Mucosa of rectum (tissue), 2 donors: Measurements from ENCODE around the gene S100A6.
A peak's percentile ranks its signal among the peaks of the same experiment; 100 is the strongest.

ENCODE experiments used
- H3K27ac ChIP-seq, 2 donors: one replicate each; pipeline ENCODE4 v1.7.0; 2013; ENCODE audit warnings: inconsistent platforms in 2 of 2, low read depth in 2 of 2, low read length in 2 of 2
- H3K27me3 ChIP-seq, 2 donors: one replicate each; pipeline ENCODE4 v1.7.0; 2013; ENCODE audit warnings: low read length in 2 of 2; ENCODE audit not compliant: control insufficient read depth in 2 of 2, insufficient read depth in 2 of 2
- H3K36me3 ChIP-seq, 2 donors: one replicate each; pipeline ENCODE4 v1.7.0; 2013; ENCODE audit warnings: low read length in 2 of 2; ENCODE audit not compliant: control insufficient read depth in 2 of 2, insufficient read depth in 2 of 2
- H3K4me1 ChIP-seq, 2 donors: one replicate each; pipeline ENCODE4 v1.7.0; 2013; ENCODE audit warnings: low read length in 2 of 2, mild to moderate bottlenecking in 1 of 2; ENCODE audit not compliant: control insufficient read depth in 2 of 2, insufficient read depth in 2 of 2
- H3K4me3 ChIP-seq, 2 donors: one replicate each; pipeline ENCODE4 v1.7.0; 2013; ENCODE audit warnings: low read length in 2 of 2
- H3K9ac ChIP-seq, 2 donors: one replicate each; pipeline ENCODE4 v1.7.0; 2013; ENCODE audit warnings: low read length in 2 of 2, low read depth in 1 of 2, mild to moderate bottlenecking in 1 of 2
- H3K9me3 ChIP-seq, 2 donors: one replicate each; pipeline ENCODE4 v1.7.0; 2013; ENCODE audit warnings: low read length in 2 of 2; ENCODE audit not compliant: control insufficient read depth in 2 of 2
- donor health status: healthy.
- donor health status: Normal muscosa, but diverticular disease.

Gene S100A6

DNA sequence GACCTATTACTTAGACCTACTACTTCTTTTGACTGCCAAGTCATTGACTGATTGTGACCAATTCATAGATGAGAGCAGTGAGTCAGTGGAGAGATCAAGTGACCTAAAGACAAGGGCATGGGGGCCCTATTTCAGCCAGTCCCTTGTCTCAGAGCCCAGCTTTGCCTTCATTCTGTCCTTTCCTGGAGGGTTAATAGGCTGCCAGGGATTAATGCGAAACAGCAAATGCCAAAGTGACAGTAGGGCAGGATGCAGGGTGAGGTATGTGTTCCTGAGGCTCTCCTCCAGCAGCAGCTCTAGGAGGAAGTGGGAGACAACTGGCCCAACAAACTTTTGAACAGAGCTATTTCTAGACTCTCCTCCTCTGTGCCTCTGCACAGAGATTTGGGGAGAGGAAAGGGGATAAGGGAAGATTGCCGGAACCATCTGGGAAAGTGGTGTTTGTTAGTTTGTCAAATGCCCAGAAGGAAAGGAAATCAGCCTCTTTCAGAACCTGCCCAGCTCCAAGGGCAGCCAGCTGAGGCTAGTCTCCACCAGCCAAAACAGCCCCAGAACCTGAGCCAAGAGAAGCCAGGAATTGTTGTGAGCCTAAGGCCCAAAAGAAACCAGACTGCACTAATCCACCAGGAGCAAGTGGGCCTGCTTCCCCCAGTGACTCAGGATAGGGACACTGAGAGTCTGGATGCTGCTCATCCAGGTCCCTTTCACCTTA, 18.2 kb upstream of the S100A6 start:
- Histone ChIP-seq H3K4me1 (peaks cover under 1 to 3% of the 10 kb centered on the region in 2 donors), H3K36me3 (no peaks in the 10 kb centered on the region), H3K4me3 (no peak overlapping the region), H3K9ac (no peak overlapping the region), H3K27ac (no peak overlapping the region), H3K9me3 (no peaks in the 10 kb centered on the region), H3K27me3 (no peaks in the 10 kb centered on the region)

DNA sequence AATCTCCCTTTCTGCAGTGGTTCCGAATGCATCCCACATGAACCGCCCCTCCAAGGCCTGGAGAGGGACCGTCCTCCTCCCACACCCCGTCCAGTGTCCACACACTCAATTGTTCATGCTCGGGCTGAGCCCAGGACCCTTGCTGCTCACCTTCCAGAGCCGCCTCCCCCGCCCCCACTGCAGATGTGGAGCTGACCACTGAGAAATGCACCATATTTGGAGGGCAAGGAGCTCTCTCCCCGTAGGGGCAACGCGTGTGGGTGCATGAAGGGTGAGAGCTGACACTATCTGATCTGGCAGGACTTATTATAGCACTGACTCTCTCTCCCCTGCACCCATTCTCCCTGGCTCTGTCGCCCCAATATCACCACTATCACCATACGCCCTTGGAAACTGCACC, 17.3 kb upstream of the S100A6 start:
- Histone ChIP-seq H3K9me3 (no peaks in the 10 kb centered on the region), H3K9ac (no peak overlapping the region), H3K4me3 (no peak overlapping the region), H3K4me1 (peaks cover 3 to 6% of the 10 kb centered on the region in 2 donors), H3K27me3 (no peaks in the 10 kb centered on the region), H3K36me3 (no peaks in the 10 kb centered on the region), H3K27ac (no peak overlapping the region)

DNA sequence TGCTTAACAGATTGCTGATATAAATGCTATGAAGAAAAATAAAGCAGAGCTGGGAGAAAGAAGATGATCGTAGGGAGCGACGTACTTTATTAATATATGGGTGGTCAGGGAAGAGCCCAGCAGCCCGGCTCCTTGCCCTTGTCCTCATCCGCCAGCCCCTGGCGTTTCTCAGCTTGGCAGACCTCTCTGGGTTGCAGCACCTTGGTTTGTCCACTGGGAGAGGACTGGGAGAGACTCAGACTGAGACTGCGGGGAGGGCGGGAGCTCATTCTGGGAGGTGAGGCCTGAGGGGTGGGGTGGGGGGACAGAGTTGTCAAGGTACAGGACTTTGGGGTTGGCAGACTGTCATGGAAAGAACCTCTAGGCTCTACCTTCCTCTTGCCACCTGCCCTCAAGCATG, 16.5 kb upstream of the S100A6 start:
- H3K27ac ChIP-seq, result no peak overlapping the region
- no peak overlapping the region for H3K9ac ChIP-seq
- no peaks in the 10 kb centered on the region for H3K36me3 ChIP-seq
- H3K9me3 ChIP-seq, result no peaks in the 10 kb centered on the region
- no peaks in the 10 kb centered on the region for H3K27me3 ChIP-seq
- H3K4me3 ChIP-seq, result no peak overlapping the region
- H3K4me1 ChIP-seq, result peaks cover 6 to 7% of the 10 kb centered on the region in 2 donors

DNA sequence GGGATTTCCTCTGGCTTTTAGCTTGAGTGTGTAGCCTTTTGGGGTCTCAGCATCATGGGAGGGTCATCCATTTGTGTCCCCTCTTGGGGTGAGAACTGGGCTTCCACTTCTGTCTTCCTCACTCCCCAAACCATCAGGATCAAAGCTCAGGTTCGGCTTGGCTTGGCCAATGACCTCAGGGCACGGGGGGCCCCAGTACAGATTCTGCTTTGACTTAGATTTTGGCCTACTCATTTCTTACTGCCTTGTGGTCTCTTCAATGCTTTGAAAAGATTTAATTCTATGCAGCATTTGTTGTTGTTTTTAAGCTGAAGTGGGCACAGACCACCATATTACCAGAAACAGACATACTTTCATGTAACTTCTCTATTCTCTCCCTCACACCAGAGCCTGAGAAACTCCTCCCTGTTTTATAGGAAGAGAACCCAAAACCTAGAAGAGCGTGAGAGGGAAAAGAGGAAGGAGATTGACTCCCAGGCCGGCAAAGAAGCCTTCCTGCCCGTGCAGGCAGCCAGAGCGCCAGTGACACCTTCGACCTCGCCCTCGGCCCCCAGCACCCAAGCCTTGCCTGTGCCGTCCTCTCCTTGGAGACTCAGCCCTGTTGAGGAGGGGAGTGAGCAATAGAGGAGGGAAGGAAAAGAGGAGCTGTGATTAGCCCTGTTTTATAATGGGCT, 15.2 kb upstream of the S100A6 start:
- Histone ChIP-seq H3K9me3 (no peaks in the 10 kb centered on the region), H3K9ac (no peak overlapping the region), H3K27me3 (no peaks in the 10 kb centered on the region), H3K4me1 (peaks cover 14 to 15% of the 10 kb centered on the region in 2 donors), H3K4me3 (no peak overlapping the region), H3K27ac (no peak overlapping the region), H3K36me3 (no peaks in the 10 kb centered on the region)

DNA sequence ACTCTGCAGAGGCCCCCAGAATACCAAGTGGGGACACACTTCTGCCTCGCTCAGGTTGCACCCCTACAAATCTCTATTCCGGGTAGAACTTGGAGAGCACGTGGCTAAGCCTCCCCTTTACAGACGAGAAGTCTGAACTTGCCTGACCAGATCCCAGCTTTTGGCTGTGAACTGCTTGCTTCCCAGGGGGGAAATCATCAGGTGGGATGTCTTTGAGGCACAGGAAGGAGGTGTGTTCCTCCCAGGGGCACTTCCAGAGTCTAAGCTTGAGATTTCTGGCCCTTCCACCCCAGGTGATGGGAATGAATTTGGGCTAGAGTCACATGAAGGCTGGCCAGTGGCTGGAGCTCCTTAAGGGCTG, 14.6 kb upstream of the S100A6 start:
- H3K36me3 ChIP-seq, result no peaks in the 10 kb centered on the region
- H3K27ac ChIP-seq, result no peak overlapping the region
- peaks cover 20 to 21% of the 10 kb centered on the region in 2 donors for H3K4me1 ChIP-seq
- H3K4me3 ChIP-seq, result no peak overlapping the region
- no peak overlapping the region for H3K9ac ChIP-seq
- H3K9me3 ChIP-seq, result no peaks in the 10 kb centered on the region
- H3K27me3 ChIP-seq, result no peaks in the 10 kb centered on the region

DNA sequence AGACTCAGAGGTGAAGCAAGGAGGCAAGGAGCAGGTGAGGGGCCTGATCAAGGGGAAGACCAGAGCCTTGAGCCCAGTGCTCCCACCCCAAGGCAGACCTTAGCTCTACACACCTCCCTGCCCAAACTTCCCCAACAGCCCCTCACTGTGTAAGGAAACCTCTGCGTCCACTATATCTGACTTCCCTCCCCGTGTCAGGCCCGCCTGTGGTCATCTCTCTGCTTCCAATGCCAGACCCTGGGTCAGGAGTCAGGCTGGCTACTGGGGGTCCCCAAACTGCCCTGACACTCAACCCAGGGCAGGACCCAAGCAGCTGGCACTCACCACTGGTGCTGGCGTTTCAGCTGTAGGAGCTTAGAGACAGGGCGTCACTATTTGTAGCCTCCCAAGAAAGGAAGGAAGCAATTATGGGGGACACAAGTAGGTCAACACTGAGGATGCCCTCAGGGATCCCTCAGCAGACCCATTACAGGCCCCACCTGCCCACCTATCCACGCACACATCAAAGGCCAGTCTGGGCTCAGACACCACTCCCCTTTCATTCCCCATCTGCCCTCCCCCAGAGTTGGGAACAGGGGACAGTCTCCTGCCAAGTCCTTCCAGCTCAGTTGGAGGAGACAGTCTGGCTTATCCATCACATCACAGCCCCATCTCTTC, 14.1 kb upstream of the S100A6 start:
- Histone ChIP-seq H3K27me3 (no peaks in the 10 kb centered on the region), H3K36me3 (no peaks in the 10 kb centered on the region), H3K9me3 (no peaks in the 10 kb centered on the region), H3K9ac (no peak overlapping the region), H3K27ac (no peak overlapping the region), H3K4me1 (peaks cover 24 to 26% of the 10 kb centered on the region in 2 donors), H3K4me3 (no peak overlapping the region)

DNA sequence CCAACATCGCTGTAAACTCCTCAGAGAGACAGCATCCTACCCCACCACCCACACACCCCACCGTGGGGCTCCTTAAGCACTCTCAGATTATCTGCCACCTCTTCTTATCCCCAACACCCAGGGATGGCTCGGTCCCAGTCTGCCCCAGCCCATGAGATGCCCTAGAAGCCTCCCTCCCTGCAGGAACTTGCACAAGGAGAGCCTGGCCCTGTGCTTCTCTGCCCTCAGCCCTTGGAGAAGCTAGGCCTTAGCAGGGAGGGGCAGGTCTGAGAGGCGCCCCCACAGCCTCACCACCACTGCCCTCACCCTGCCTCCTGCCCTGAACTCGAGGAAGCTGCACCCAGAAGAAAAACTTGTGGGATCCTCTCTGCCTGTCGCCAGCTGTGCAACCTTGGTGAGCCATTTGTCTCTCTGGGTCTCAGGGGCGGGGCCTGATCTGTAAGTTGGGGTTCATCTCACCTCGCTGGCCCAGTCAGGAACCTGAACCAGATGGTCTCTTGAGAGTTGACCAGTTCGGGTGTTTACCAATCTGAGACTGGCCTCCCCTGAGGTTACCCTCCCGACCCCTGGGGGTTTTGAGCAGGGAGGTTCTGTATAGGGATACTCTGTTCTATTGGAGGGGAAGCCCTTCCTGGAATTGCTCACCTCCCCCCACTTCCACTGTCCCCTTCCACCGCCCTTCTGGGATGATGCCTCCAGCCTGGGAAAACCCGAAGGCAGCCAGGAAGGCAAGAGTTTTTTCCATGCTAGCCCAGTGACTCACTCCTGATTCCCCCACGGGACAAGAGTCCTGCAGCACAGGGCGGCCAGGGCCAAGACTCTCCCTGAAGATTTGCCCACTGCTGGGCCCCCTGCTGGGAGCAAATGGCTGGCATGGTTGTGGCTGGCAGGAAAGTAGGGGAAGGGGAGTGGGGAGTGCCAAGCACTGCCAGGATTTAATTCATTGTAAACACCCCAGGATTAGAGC, 13.2 kb upstream of the S100A6 start, which contains the start of gene S100A3:
Gene S100A3 (minus strand): TSS at position 537 of the 967 bp plus-strand sequence. CDS start 773 bp downstream, outside the sequence.
- Histone ChIP-seq H3K4me1 (peaks cover 33 to 35% of the 10 kb centered on the region in 2 donors), H3K27me3 (no peaks in the 10 kb centered on the region), H3K36me3 (peaks cover 0 to under 1% of the 10 kb centered on the region in 2 donors), H3K27ac (peak within 1 kb of the TSS; percentile 46 to 48), H3K4me3 (no peak within 1 kb of the TSS), H3K9ac (no peak within 1 kb of the TSS), H3K9me3 (no peaks in the 10 kb centered on the region)

DNA sequence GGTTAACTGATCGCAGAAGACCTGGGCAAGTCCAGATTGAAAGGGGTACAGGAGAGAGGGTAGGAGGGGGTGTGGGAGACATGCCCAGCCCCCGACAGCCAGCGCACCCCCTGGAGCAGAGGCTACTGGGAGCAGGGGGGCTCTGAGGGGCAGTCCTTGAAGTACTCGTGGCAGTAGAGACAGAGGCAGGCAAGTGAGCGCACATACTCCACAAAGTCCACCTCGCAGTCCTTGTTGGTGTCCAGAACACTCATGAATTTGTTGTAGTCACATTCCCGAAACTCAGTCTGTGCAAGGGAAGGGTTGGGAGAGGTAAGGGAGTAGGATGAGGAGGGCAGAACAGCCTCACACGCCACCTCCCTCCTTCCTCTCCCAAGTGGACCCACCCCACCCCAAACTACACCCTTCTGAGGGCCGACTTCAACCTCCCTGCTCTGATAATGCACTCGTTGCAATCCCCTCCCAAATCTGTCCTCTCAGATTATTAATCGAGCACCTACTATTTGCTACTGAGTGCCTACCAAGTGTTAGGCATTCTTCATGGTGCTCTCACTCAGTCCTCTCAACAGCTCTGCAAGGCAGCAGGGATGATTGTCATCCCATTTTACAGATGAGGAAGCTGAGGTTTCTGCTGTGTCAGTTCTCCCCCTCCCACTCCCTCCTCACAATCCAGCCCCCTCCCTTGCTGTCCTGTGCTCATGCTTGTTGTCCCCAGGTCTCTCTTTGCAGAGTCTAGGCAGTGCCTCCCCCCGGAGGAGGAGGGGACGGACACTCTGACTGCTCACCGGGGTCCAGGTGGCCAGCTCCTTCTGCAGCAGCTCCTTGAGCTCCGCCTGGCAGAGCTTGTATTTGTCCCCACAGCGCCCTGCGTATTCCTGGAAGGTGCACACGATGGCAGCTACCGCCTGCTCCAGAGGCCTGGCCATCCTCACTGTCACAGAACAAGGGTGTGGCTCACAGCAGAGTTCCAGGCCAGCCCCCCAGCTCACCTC, 12.1 kb upstream of the S100A6 start:
- no peaks in the 10 kb centered on the region for H3K27me3 ChIP-seq
- peaks cover 35 to 36% of the 10 kb centered on the region in 2 donors for H3K4me1 ChIP-seq
- no peak overlapping the region for H3K9ac ChIP-seq
- H3K27ac ChIP-seq, result peak overlapping the region in 1 of 2 donors; percentile 48
- no peak overlapping the region for H3K4me3 ChIP-seq
- no peaks in the 10 kb centered on the region for H3K9me3 ChIP-seq
- H3K36me3 ChIP-seq, result peaks cover 0 to 4% of the 10 kb centered on the region in 2 donors
